ENCODE data around the gene MPO.

- TF ChIP-seq CTCF (IDR thresholded peaks at IDR 0.05) (no peak), POLR2A (IDR thresholded peaks at IDR 0.05) (no peak)
These were observed 12.4 kb downstream of the MPO start for GRCh38 chr17:58268326-58268725.
